ENCODE data around the gene ZXDC. TPM values are rescaled to one million over a fixed set of nuclear protein-coding genes. Genes with fewer than 3 reads are reported as not detected.

Gene ZXDC
- 24.1 and 29.5 TPM in 2 replicates for total RNA-seq

GRCh38 chr3:126475413-126476114 lies at the start of gene ZXDC:
Gene ZXDC (minus strand): TSS chr3:126475891. CDS start chr3:126475865, 26 bp downstream.

GRCh38 chr3:126523745-126524428 lies 48.2 kb upstream of the ZXDC start, which contains the start of gene CHST13:
Gene CHST13 (plus strand): TSS chr3:126524155. CDS start chr3:126524333, 178 bp downstream.

GRCh38 chr3:126517291-126517951 lies 41.7 kb upstream of the ZXDC start, which contains the start of gene UROC1:
Gene UROC1 (minus strand): TSS chr3:126517773. CDS start chr3:126517719, 54 bp downstream.

DNA sequence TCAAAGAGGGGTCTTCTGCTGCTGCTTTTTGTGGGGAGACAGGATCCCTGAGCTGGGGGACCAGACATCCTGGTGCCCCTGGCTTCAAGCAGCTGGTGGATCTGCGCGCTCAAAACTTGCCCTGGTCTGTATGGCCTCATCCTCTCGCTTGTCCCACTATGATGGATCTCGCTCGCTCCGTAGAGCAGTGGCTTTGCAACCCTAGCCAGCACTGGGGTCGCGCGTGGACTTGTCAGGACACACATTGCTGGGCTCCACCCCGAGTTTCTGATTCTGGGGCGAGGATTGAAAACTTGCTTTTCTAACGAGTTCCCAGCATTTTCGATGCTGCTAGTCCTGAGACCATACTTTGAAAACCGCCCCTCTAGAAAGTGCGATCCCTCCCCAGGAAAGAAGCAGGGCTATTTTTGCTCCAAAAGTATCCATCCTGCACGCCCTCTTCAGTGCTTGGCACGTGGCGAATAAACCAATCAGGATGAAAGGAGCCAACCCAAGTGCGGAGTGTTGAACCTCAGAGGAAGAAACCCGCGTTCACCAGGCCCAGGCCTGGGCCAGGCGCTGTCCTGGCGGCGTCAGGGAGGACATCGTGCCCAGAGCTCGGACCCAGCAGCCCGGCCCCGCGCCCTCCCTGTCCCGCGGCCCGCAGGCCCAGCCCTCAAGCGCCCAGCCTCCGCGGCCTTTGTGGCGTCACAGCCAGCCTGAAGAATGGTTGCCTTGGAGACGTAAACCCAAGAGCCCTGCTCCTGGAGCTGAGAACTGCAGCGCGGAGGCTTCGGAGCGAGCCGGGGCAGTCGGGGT lies 81.3 kb downstream of the ZXDC start, which contains the start of gene CFAP100:
TSS of gene CFAP100 (plus strand) at position 731 of the 798 bp plus-strand sequence. CDS start 1,092 bp downstream, outside the sequence.

Other genes starting within 250 kb of the ZXDC start
- 1.5 and 3.4 TPM in 2 replicates for gene KLF15, start 118.5 kb downstream of the ZXDC start, total RNA-seq
- gene CFAP100, start 81.0 kb downstream of the ZXDC start, total RNA-seq: not detected in 2 replicates
- gene UROC1, start 41.9 kb upstream of the ZXDC start, total RNA-seq: not detected in 2 replicates
- gene CHST13, start 48.3 kb upstream of the ZXDC start, total RNA-seq: not detected in 2 replicates
- not detected in 2 replicates for gene C3orf22, start 83.0 kb upstream of the ZXDC start, total RNA-seq
- 8.6 and 10.2 TPM in 2 replicates for gene TXNRD3, start 179.2 kb upstream of the ZXDC start, total RNA-seq
- gene CHCHD6, start 228.3 kb upstream of the ZXDC start, total RNA-seq: 15.1 and 18.5 TPM in 2 replicates

Measured in uterine smooth muscle cell (primary cell).